Thoracic aorta (tissue), 2 donors: ENCODE results near the gene NANOS2. TPM values are rescaled to one million over a fixed set of nuclear protein-coding genes. Genes with fewer than 3 reads are reported as not detected.

Experiments used
- ATAC-seq: fragments of 150-250 bp; one replicate; pipeline ENCODE4 v1.8.0; 2017; ENCODE audit warnings: low read depth; ENCODE audit not compliant: insufficient number of reproducible peaks, low FRiP score
- DNase-seq: peaks from one replicate; pipeline ENCODE4 v3.0.0-alpha.2; 2020; ENCODE audit warnings: low spot score
- H3K27ac ChIP-seq, 2 donors: fragments of 200-600 bp; sonication (generic); 1 replicate in 1 of 2; 2 replicates in 1 of 2; pipeline ENCODE4 v1.5.1; 2016; ENCODE audit warnings: mild to moderate bottlenecking in 2 of 2, moderate library complexity in 2 of 2
- H3K27me3 ChIP-seq: fragments of 200-600 bp; sonication (generic); replicated peaks from 2 replicates; pipeline ENCODE4 v1.6.0; 2016; ENCODE audit warnings: mild to moderate bottlenecking; ENCODE audit not compliant: insufficient read depth
- H3K36me3 ChIP-seq: fragments of 200-600 bp; sonication (generic); one replicate; pipeline ENCODE4 v1.5.1; 2016
- H3K4me1 ChIP-seq, 2 donors: fragments of 200-600 bp; sonication (generic); 1 replicate in 1 of 2; 2 replicates in 1 of 2; pipeline versions ENCODE4 v1.5.1 to v1.6.0; 2016; ENCODE audit warnings: low read depth in 2 of 2, mild to moderate bottlenecking in 1 of 2; ENCODE audit not compliant: control insufficient read depth in 1 of 2
- H3K4me3 ChIP-seq: fragments of 200-600 bp; sonication (generic); 2 replicates; pipeline ENCODE4 v1.5.1; 2016; ENCODE audit warnings: mild to moderate bottlenecking
- H3K9me3 ChIP-seq: fragments of 200-600 bp; sonication (generic); 2 replicates; pipeline ENCODE4 v1.5.1; 2016
- total RNA-seq, 2 donors: library from RNA; depleted of rRNA; stranded (reverse); fragments of >200 nt; gene quantifications; one replicate each; pipeline versions ENCODE4 v1.1.0 to v1.2.3, GENCODE V29; 2016
- TF ChIP-seq, protein P1 (sequence below): fragments of 200-600 bp; sonication (generic); IDR thresholded peaks from one replicate; pipeline ENCODE4 v1.5.1; 2019; ENCODE audit warnings: antibody characterized with exemption

NANOS2 gene
- total RNA-seq, 2 donors from 2014 or later: not detected

DNA sequence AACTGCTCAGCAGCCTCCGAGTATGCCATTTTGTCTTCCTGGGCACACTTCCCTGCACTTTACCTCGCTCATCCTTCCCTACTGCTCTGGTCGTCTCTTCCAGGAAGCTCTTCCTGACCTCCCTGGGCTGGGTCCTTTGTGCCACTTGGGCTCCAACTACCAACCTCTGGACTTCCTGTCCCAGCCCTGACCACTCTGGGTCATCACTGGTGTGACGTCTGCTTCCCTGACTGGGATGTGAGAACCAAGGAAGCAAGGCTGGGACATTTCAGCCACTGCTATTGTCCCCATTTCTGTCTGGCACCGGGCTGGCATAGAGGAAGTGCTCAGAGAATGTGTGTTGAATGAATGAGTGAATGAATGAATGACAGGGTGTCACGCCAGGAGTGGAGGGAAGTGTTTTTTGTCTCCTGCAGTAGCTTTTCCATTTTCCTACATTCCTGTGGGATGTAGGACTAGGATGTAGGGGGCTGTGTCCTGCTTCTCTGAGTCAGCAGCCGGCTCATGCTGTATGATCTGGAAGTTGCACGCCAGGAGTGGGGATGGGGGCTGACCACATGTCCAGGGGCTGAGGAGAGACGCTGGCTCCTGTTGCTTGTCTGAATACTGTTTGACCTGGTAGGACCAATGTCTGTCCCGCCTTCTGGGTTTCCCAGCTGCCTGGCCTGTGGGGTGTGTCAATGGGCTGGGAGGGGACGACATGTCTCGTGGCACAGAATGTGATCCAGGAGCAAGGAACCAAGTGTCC, 44.4 kb upstream of the NANOS2 start:
- no peaks in the 10 kb centered on the region for H3K9me3 ChIP-seq
- no peak overlapping the region for H3K27ac ChIP-seq
- ATAC-seq (no peak), DNase-seq (no peak)
- H3K36me3 ChIP-seq: no peaks in the 10 kb centered on the region
- TF ChIP-seq, protein P1, sequence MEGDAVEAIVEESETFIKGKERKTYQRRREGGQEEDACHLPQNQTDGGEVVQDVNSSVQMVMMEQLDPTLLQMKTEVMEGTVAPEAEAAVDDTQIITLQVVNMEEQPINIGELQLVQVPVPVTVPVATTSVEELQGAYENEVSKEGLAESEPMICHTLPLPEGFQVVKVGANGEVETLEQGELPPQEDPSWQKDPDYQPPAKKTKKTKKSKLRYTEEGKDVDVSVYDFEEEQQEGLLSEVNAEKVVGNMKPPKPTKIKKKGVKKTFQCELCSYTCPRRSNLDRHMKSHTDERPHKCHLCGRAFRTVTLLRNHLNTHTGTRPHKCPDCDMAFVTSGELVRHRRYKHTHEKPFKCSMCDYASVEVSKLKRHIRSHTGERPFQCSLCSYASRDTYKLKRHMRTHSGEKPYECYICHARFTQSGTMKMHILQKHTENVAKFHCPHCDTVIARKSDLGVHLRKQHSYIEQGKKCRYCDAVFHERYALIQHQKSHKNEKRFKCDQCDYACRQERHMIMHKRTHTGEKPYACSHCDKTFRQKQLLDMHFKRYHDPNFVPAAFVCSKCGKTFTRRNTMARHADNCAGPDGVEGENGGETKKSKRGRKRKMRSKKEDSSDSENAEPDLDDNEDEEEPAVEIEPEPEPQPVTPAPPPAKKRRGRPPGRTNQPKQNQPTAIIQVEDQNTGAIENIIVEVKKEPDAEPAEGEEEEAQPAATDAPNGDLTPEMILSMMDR: no peak
- no peak overlapping the region for H3K4me3 ChIP-seq
- H3K4me1 ChIP-seq: no peaks in the 10 kb centered on the region
- H3K27me3 ChIP-seq: no peaks in the 10 kb centered on the region

DNA sequence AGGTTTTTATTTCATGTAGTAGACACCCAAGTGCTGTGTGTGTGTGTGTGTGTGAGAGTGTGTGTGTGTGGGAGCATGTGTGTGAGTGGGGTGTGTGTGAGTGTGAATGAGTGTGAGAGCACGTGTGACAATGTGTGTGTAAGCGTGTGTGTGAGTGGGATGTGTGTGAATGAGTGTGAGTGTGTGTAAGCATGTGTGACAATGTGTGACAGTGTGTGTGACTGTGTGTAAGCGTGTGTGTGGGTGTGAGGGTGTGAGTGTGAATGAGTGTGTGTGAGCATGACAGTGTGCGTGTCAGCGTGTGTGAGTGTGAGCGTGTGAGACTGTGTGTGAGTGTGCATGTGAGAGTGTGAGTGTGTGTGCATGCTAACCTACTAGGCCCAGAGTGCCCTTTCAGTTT, 43.7 kb upstream of the NANOS2 start:
- H3K27ac ChIP-seq: no peak overlapping the region
- ATAC-seq (no peak), DNase-seq (no peak)
- H3K36me3 ChIP-seq: no peaks in the 10 kb centered on the region
- TF ChIP-seq, protein P1: no peak
- H3K4me3 ChIP-seq: no peak overlapping the region
- H3K9me3 ChIP-seq: no peaks in the 10 kb centered on the region
- H3K27me3 ChIP-seq: no peaks in the 10 kb centered on the region
- H3K4me1 ChIP-seq: no peaks in the 10 kb centered on the region

DNA sequence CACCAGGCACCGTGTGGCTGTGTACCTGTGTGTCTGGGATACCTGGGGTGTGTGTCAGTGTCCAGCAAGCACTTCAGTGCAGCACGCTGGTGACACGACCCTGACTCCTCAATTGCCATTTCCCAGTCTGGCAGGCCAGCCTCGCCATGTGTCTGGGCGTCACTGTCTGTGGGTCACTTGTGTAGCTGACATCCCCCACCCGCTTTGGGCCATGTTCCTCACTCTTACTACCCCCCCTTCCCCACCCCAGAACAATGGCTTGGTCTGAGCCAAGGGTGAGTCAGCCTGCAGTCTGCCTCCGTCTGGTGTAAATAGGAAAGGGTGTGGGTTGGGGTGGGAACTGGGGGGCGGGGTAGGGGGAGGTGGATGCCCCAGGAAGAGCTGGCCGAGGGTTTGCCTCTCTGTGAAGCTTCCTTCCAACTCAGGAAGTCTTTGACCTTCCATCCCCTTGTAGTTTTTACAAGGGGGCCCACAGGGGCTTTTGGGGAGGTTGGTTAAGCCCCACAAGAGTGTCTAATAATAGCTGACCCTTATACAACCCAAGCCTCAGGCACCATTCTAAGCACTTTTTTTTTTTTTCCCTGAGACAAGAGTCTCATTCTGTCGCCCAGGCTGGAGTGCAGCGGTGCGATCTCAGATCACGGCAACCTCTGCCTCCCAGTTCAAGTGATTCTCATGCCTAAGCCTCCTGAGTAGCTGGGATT, 41.5 kb upstream of the NANOS2 start:
- Histone ChIP-seq H3K27me3 (no peaks in the 10 kb centered on the region), H3K9me3 (no peaks in the 10 kb centered on the region), H3K36me3 (no peaks in the 10 kb centered on the region), H3K4me1 (no peaks in the 10 kb centered on the region), H3K4me3 (no peak overlapping the region), H3K27ac (no peak overlapping the region)
- TF ChIP-seq, protein P1: no peak
- DNase-seq (no peak), ATAC-seq (no peak)

DNA sequence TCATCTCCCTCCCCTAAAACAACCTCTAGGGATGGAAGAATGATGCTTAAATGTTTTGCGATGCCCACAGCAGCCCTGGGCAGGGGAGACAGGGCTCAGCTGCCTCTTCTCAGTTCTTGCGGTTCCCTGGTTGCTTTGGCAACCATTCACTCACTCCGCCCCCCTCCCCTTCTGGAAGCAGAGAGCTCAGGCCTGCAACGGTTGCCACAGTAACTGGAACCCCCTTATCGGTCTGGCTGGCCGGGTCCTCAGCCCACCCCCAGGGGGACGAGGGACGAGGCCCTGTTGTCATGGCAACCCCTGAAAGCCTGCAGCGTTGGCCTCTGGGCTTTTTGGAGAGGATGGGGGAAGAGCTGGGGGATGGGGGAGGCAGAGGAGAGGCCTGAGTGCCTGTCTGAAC, 39.6 kb upstream of the NANOS2 start:
- TF ChIP-seq, protein P1: no peak
- H3K27me3 ChIP-seq: no peaks in the 10 kb centered on the region
- ATAC-seq: no peak
- no peaks in the 10 kb centered on the region for H3K4me1 ChIP-seq
- no peak overlapping the region for H3K27ac ChIP-seq
- H3K36me3 ChIP-seq: no peaks in the 10 kb centered on the region
- no peaks in the 10 kb centered on the region for H3K9me3 ChIP-seq
- no peak overlapping the region for H3K4me3 ChIP-seq
- DNase-seq: no peak

DNA sequence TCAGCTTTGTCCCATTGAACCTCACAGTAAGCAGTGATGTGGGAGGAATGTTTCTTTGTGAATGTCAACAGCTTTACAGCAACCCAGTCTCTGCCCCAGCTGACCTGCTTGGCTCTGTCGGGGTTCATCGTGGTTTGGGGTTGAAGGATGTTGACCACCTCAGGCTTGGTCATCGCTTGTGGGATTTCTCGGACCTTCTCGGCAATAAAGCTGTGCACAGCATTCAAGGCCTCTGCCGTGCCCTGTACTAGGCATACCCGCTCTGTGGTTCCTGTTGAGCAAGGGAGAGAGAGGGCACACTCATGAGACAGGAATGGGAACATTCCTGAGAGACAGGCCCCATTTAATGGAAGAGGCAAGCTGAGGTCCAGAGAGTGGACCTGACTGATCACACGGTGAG, 39.1 kb upstream of the NANOS2 start:
- H3K27me3 ChIP-seq: no peaks in the 10 kb centered on the region
- H3K27ac ChIP-seq: no peak overlapping the region

More for the DNA sequence above, 39.1 kb upstream of the NANOS2 start:
- no peaks in the 10 kb centered on the region for H3K9me3 ChIP-seq
- no peak overlapping the region for H3K4me3 ChIP-seq
- TF ChIP-seq, protein P1: no peak
- ATAC-seq (no peak), DNase-seq (no peak)
- H3K4me1 ChIP-seq: no peaks in the 10 kb centered on the region
- H3K36me3 ChIP-seq: no peaks in the 10 kb centered on the region
